SJSA1 (cell line): Measurements from ENCODE around the gene STAT3. TPM values are rescaled to one million over a fixed set of nuclear protein-coding genes. Genes with fewer than 3 reads are reported as not detected.
A peak's percentile ranks its signal among the peaks of the same experiment; 100 is the strongest.

Experiments used
- DNase-seq, 2 experiments: peaks; one replicate each; pipeline ENCODE4 v3.0.0-alpha.2; 2015 to 2020; ENCODE audit warnings: low spot score in 2 of 2, low read depth in 1 of 2
- H3K27ac ChIP-seq: fragments of 250-450 bp; sonication (Bioruptor Pico); 2 replicates; pipeline ENCODE4 v1.5.1; 2020; ENCODE audit warnings: mild to moderate bottlenecking, moderate library complexity
- H3K27me3 ChIP-seq: fragments of 250-450 bp; sonication (Bioruptor Pico); replicated peaks from 2 replicates; pipeline ENCODE4 v1.5.1; 2020; ENCODE audit warnings: mild to moderate bottlenecking, moderate library complexity
- H3K36me3 ChIP-seq: fragments of 250-450 bp; sonication (Bioruptor Pico); 2 replicates; pipeline ENCODE4 v1.5.1; 2020; ENCODE audit warnings: mild to moderate bottlenecking
- H3K4me1 ChIP-seq: fragments of 250-450 bp; sonication (Bioruptor Pico); replicated peaks from 2 replicates; pipeline ENCODE4 v1.6.1; 2021; ENCODE audit warnings: mild to moderate bottlenecking
- H3K4me3 ChIP-seq: fragments of 250-450 bp; sonication (Bioruptor Pico); 2 replicates; pipeline ENCODE4 v1.5.1; 2020; ENCODE audit warnings: mild to moderate bottlenecking
- H3K9me3 ChIP-seq: fragments of 250-450 bp; sonication (Bioruptor Pico); replicated peaks from 2 replicates; pipeline ENCODE4 v1.5.1; 2020; ENCODE audit warnings: mild to moderate bottlenecking
- total RNA-seq: library from RNA; depleted of rRNA; stranded (reverse); fragments of >200 nt; shearing (Covaris generic); gene quantifications from 2 replicates; pipeline ENCODE4 v1.2.3, GENCODE V29; 2014

STAT3 gene
- total RNA-seq, 1 experiment from 2014 or later, result 65.8 TPM

DNA sequence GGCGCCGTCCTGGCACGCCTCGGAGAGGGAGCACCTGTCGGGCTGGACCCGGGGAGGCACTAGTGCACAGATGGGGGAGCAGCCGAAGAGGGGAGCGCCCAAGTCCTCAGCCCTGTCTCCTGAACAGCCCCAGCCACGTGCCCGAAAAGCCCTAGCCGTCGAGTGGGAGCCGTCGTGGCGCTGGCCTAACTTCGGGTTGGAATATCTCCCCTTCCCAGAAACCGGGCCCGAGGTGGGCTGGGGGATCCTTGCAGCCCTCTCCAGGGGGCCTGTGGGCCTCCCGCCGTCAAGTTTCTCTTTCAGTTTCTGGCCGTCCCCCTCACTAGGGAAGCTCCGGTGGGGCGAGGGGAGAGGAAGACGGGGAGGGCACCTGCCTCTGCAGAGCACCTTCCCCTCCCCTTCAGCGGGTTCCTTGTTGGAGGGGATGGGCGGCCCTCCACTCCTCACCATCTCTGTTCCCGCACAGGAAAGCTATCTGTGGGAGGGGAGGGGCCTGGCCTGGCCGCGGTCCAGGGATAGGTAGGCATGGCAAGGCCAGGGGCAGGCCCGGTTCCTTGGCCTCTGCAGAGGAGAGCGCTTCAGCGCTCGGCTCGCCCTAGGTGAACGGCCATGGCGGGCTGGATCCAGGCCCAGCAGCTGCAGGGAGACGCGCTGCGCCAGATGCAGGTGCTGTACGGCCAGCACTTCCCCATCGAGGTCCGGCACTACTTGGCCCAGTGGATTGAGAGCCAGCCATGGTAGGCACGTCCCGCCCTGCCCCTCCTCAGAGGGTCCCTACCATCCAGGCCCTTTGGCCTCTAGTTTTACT lies 99.2 kb downstream of the STAT3 start:
- peaks cover 22% of the 10 kb centered on the region for H3K4me1 ChIP-seq
- peak overlapping the region; percentile 51 for H3K4me3 ChIP-seq
- H3K27ac ChIP-seq, result no peak overlapping the region
- H3K27me3 ChIP-seq, result no peaks in the 10 kb centered on the region
- no peaks in the 10 kb centered on the region for H3K36me3 ChIP-seq
- DNase-seq, result no peak
- H3K9me3 ChIP-seq, result no peaks in the 10 kb centered on the region

DNA sequence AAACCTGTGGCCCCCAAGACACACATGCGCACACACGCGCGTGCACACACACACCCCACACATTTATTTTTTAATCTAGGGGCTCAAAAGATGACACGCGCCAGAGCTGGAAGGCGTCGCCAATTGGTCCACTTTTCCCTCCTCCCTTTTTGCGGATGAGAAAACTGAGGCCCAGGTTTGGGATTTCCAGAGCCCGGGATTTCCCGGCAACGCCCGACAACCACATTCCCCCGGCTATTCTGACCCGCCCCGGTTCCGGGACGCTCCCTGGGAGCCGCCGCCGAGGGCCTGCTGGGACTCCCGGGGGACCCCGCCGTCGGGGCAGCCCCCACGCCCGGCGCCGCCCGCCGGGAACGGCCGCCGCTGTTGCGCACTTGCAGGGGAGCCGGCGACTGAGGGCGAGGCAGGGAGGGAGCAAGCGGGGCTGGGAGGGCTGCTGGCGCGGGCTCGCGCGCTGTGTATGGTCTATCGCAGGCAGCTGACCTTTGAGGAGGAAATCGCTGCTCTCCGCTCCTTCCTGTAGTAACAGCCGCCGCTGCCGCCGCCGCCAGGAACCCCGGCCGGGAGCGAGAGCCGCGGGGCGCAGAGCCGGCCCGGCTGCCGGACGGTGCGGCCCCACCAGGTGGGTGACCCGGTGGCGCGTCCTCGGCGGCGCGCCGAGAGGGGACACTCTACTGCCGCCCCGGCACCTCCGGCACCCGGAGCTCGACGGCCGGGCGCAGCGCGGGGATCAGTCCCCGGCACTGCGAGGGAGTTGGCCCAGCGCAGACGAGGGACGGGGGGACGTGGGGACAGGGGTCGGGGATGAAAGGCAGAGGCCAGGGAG lies 100.1 kb downstream of the STAT3 start, which contains the start of gene STAT5A:
Gene STAT5A (plus strand): TSS at position 522 of the 826 bp plus-strand sequence. CDS start 914 bp downstream, outside the sequence.
- Histone ChIP-seq H3K36me3 (no peaks in the 10 kb centered on the region), H3K27ac (no peak within 1 kb of the TSS)

DNA sequence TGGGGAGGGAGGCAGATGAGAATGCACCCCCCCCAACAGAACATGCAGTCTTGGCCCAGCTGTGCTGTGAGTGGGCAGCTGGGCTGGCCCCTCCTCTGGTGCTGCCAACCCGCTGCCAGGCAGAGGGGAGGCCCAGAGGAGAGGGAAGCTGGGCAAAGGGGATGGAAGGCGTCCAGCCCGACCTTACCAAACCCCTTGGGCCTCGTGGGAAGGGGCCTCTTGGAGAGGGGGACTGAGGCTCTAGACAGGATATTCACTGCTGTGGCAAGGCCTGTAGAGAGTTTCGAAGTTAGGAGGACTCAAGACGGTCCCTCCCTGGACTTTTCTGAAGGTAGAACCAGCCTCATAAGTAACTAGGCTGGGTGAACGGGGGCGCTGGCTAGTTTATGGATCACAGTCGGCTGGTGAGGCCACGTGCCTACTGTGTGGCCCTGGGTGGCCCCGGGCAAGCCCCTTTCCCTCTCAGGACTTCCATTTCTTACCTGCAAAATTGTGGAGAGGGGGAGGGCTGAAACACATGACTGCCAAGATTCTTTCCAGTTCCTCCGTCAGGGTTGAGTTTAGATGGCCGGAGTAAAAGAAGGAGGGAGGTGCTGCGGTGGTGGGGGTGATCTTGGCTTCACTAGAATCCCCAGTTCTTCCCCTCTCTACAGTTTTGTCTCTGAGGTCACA lies 100.8 kb downstream of the STAT3 start:
- Histone ChIP-seq H3K4me1 (peaks cover 22% of the 10 kb centered on the region), H3K27ac (no peak overlapping the region), H3K36me3 (no peaks in the 10 kb centered on the region), H3K27me3 (no peaks in the 10 kb centered on the region), H3K9me3 (no peaks in the 10 kb centered on the region), H3K4me3 (peak overlapping the region; percentile 51)
- peak in 1 of 2 experiments; percentile 36 for DNase-seq

More for the DNA sequence above, 100.1 kb downstream of the STAT3 start, which contains the start of gene STAT5A:
- peak; percentile 46 to 73 for DNase-seq
- H3K4me3 ChIP-seq, result peak within 1 kb of the TSS; percentile 51
- H3K4me1 ChIP-seq, result peaks cover 22% of the 10 kb centered on the region
- H3K27me3 ChIP-seq, result no peaks in the 10 kb centered on the region
- H3K9me3 ChIP-seq, result no peaks in the 10 kb centered on the region

DNA sequence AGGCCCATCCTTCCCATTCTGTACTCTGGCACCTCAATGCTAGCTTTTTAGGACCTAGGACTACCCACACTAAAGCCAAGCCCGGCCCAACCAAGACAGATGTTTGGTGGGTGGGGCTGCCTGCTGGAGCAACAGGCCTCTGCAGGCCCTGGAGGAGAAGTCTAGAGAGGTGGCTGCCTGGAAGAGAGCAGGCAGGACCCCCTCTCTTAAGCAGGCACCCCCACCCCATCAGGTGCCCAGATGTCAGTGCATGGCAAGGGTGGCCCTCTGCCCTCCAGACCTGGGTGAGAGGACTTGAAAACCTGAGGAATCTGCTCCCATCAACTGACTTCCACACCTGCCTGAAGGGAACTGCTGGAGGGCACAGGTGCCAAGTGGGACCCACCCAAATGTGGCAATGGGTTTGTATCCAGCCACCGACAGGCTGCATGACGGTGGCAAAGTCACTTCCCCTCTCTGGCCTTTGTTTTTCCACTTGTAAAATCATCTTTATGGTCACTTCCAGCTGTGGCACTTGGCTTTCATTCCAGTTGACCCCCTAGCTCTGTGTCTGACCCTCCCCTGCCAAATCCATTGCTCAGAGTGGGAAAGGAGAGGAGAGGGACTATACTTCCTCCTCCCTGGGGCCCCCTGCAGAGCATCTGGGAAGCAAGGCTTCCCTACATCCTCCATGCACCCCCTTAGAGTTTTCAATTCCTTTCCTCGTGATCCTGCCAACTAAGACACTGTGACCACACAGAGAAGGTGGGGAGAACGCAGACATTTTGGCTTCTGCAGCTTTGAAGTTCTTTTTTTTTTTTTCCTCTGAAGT lies 101.6 kb downstream of the STAT3 start:
- peaks cover 22% of the 10 kb centered on the region for H3K4me1 ChIP-seq
- no peaks in the 10 kb centered on the region for H3K36me3 ChIP-seq
- H3K27ac ChIP-seq, result no peak overlapping the region
- H3K27me3 ChIP-seq, result no peaks in the 10 kb centered on the region
- H3K9me3 ChIP-seq, result no peaks in the 10 kb centered on the region
- H3K4me3 ChIP-seq, result no peak overlapping the region
- DNase-seq, result peak in 1 of 2 experiments; percentile 30

DNA sequence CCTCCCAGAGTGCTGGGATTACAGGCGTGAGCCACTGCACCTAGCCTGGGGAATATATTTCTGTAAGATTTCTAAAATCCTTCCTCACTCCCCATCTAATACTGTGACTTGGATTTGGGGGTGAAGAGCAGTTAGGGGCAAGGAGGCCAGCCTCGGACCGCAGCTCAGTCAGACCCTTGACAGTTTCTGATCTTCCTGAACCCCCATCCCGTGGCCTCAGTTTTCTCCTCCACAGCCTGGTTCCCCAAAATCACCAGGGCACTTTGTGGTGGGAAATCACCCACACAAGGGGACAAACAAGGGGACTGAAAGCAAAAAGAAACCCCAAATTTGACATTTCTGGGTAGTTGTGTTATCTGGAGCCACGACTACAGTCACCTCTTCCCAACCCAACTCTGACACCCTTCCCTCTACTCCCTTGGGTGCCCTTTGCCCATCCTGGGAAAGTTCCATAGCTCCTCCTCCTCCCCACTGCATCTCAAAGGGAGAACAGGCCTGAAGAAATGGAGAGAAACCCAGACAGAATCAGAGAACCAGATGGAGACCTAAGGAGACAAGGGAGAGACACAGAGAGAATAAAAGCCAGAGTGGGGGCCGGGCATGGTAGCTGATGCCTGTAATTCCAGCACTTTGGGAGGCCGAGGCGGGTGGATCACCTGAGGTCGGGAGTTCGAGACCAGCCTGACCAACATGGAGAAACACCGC lies 102.7 kb downstream of the STAT3 start:
- Histone ChIP-seq H3K27me3 (no peaks in the 10 kb centered on the region), H3K36me3 (no peaks in the 10 kb centered on the region), H3K9me3 (no peaks in the 10 kb centered on the region)

DNA sequence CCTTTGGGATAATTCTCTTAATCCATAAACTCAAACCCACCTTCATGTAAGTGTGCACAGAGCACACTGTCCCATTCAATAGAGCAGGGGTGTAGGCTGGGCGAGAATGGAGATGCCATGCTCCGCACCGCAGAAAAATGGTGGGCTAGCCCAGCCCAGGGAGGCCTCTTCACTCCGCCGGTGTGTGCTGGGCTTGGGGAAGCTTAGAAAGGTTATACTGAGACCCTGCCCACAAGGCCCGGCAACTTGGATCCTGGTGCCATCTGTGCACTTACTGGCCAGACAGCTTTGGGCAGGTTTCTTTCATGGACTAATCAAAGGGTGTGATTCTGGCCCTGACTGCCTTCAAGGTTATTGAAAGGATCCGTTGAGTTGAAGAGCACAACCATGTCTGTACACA lies 103.7 kb downstream of the STAT3 start:
- Histone ChIP-seq H3K4me1 (peaks cover 22% of the 10 kb centered on the region), H3K4me3 (no peak overlapping the region), H3K27ac (no peak overlapping the region), H3K9me3 (no peaks in the 10 kb centered on the region), H3K36me3 (no peaks in the 10 kb centered on the region), H3K27me3 (no peaks in the 10 kb centered on the region)
- peak in 1 of 2 experiments; percentile 31 for DNase-seq

More for the DNA sequence above, 102.7 kb downstream of the STAT3 start:
- Histone ChIP-seq H3K27ac (no peak overlapping the region), H3K4me1 (peaks cover 22% of the 10 kb centered on the region), H3K4me3 (no peak overlapping the region)
- peak in 1 of 2 experiments; percentile 24 for DNase-seq

DNA sequence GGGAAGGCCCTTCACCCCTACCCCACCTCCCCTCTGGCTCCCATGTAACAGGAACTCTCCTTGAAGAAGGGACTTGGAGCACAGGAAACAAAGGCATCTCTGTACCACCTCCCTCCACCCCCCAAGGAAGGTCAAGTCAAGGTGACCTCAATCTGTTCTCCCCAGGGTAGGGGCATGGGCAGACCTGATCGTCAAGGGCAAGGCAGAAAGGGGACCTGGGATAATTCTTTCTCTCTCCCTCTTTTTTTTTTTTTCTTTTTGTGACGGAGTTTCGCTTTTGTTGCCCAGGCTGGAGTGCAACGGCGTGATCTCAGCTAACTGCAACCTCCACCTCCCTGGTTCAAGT lies 104.2 kb downstream of the STAT3 start:
- Histone ChIP-seq H3K27me3 (no peaks in the 10 kb centered on the region), H3K4me1 (peaks cover 18% of the 10 kb centered on the region), H3K27ac (no peak overlapping the region), H3K9me3 (no peaks in the 10 kb centered on the region), H3K36me3 (no peaks in the 10 kb centered on the region), H3K4me3 (no peak overlapping the region)
- DNase-seq, result peak in 1 of 2 experiments; percentile 16

DNA sequence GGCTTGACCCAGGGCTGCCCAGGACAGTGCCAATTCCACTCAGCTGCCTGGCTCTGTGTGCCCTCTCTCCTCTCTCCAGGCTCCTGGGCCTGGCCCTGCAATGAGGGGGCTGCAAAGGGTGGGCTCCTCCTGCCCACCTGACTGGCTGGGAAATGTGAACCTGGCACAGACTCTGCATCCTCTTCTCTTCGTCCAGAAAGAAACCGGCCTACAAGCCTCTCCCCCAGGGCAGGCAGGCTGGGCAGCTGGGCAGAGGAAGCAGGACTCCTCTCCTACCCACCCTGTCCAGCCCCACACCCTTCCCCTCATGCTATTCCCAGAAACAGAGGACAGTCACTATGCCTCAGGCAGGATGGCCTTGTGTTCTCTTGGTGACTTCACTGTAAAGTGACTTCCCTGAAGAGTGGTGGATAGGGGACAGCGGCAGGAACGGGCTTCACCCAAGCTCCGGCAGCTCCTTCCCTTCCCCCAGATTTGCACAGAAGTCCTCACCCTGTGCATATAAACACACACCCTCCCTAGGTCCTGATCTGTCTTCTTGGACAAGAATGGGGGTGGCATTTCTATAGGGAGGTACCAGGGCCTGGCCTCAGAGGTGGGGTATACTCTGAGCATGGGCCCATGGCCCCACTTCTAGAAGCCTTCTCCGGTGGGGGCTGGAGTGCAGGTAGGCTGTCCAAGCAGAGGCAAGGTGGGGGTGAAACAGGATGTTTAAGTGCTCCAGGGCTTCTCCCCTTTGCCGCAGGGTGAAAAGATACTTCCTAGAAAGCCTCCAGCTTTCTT lies 104.8 kb downstream of the STAT3 start:
- H3K9me3 ChIP-seq, result no peaks in the 10 kb centered on the region
- peaks cover 12% of the 10 kb centered on the region for H3K4me1 ChIP-seq
- no peaks in the 10 kb centered on the region for H3K36me3 ChIP-seq
- no peaks in the 10 kb centered on the region for H3K27me3 ChIP-seq
- no peak overlapping the region for H3K27ac ChIP-seq
- peak in 1 of 2 experiments; percentile 32 for DNase-seq
- no peak overlapping the region for H3K4me3 ChIP-seq

DNA sequence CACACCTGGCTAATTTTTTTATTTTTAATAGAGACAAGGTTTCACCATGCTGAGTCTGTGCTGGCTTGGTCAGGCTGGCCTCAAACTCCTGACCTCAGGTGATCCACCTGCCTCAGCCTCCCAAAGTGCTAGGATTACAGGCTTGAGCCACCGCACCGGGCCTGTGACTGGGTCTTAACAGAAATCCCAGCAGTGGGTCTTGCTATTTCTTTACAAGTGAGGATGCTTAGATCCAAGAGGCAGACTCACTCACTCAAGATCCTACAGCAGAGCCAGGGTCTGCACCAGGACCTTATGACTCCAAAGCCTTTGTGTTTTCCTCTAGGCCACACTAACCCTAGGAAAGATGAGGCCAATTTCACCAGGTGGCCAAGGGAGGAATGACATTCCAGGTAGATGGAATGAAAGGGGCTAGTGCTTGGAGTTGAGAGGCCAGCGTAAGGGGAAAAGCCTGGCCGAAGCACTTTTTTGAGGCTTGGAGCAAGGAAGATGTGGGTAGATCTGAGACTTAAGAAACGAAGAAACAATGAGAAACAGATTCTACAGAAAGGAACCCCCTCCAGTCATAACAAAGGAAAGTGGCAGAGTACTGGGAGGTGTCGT lies 105.7 kb downstream of the STAT3 start:
- Histone ChIP-seq H3K36me3 (no peaks in the 10 kb centered on the region), H3K4me1 (peaks cover 5% of the 10 kb centered on the region), H3K27ac (no peak overlapping the region), H3K27me3 (no peaks in the 10 kb centered on the region), H3K4me3 (no peak overlapping the region), H3K9me3 (no peaks in the 10 kb centered on the region)
- peak in 1 of 2 experiments; percentile 16 for DNase-seq

DNA sequence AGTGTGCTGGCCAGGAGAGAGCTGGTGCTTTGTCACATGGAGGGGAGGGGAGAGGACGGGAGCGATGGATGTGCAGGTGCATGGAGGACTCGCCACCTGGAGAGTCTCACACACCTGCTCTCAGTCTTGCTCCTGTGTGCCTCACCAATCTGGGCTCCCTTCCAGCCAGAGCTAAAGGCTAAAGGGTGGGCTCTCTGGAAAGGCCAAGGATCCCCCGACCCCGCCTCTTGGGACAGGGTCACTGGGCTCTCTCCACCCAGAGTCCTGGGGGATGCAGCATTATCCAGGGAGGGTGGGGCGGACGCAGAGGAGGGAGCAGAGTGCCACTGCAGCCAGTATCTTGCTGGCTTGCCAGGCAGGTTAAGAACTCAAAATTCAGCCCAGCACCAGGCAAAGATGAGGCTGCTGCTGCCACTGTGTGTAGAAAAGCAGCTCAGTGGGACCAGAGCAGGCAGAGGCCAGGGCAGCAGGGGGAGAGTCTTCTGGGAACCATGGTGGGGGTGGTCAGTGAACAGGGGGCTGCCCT lies 106.6 kb downstream of the STAT3 start:
- H3K9me3 ChIP-seq, result no peaks in the 10 kb centered on the region
- no peaks in the 10 kb centered on the region for H3K27me3 ChIP-seq
- H3K36me3 ChIP-seq, result no peaks in the 10 kb centered on the region
- no peak overlapping the region for H3K4me3 ChIP-seq
- no peak overlapping the region for H3K27ac ChIP-seq
- peak in 1 of 2 experiments; percentile 37 for DNase-seq
- H3K4me1 ChIP-seq, result peaks cover 8% of the 10 kb centered on the region

DNA sequence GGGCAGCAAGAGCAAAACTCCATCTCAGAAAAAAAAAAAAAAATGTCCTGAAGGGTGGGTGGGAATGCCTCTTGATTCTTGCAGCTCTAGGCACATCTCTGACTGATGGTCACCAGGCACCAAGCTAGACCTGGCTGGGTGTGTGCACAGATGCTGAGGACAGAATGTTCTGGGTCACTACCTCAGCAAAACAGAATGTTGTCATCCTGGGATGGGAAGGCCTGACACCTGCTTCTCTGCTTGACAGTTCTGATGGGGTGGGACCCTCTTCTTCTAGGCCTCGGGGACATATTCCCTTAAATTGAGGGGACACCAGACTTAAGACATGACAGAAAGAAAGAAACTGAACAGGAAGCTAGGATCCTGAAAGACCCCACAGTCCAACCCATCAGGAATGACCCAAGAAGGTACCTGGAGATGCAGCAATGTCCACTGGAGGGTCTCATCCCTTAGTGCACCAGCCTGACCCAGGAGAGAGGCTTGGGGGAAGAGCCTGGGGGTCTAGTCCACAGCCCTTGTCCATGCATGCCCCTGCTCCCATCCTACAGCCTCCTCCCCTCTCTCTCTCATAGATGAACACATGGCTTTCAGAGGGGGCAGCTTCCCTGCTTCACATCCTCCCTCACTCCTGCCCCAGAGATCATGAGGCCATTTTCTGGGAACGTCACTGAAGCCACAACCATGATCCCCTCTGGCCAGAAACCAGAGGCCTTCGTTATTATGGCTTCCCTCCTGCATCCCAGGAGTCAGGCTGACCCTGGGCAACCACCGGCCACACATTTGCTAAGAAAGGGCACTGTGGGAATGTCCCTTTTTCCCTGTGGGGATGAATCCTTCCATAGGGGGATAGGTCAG lies 108.2 kb downstream of the STAT3 start:
- H3K4me1 ChIP-seq, result peaks cover 13% of the 10 kb centered on the region
- H3K9me3 ChIP-seq, result peaks cover 2% of the 10 kb centered on the region; the same call in 1 of the 2 replicates
- no peaks in the 10 kb centered on the region for H3K27me3 ChIP-seq
- peak in 1 of 2 experiments; percentile 22 for DNase-seq
- no peak overlapping the region for H3K27ac ChIP-seq
- H3K36me3 ChIP-seq, result peaks cover 3% of the 10 kb centered on the region; the same call in 1 of the 2 replicates
- H3K4me3 ChIP-seq, result no peak overlapping the region
